C4-2B (cell line): ENCODE measurements around the gene ERP44.

ENCODE experiments used
- H3K27ac ChIP-seq: fragments of 450-650 bp; 2 replicates; pipeline ENCODE4 v1.5.1; 2017
- ZFX ChIP-seq: fragments of 450-650 bp; IDR thresholded peaks from 2 replicates; pipeline ENCODE4 v1.6.1; 2017
- TF ChIP-seq, protein P1 (sequence below): fragments of 450-650 bp; conservative IDR thresholded peaks from 2 replicates; pipeline ENCODE4 v1.5.1; 2017; ENCODE audit warnings: mild to moderate bottlenecking

ERP44 gene

DNA sequence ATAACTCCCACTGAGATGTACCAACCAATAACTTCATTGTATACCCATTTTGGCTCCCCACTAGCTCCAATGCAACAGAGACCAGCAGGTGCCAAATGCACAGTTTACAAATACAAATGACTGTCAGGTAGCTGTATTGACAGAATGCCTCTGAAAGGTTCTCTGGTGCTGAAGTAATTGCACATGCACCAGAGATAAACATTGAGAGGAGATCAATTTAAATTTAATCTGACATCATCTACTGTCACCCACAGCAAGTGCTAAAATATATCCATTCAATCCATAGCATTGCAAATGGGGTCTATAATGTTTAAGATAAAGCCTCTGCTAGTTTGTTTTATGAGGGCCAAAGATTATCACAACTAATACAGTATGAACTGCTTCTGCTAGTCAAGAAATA, 112.2 kb downstream of the ERP44 start:
- H3K27ac ChIP-seq, result no peak overlapping the region
- no peak for TF ChIP-seq ZFX
- TF ChIP-seq, protein P1, sequence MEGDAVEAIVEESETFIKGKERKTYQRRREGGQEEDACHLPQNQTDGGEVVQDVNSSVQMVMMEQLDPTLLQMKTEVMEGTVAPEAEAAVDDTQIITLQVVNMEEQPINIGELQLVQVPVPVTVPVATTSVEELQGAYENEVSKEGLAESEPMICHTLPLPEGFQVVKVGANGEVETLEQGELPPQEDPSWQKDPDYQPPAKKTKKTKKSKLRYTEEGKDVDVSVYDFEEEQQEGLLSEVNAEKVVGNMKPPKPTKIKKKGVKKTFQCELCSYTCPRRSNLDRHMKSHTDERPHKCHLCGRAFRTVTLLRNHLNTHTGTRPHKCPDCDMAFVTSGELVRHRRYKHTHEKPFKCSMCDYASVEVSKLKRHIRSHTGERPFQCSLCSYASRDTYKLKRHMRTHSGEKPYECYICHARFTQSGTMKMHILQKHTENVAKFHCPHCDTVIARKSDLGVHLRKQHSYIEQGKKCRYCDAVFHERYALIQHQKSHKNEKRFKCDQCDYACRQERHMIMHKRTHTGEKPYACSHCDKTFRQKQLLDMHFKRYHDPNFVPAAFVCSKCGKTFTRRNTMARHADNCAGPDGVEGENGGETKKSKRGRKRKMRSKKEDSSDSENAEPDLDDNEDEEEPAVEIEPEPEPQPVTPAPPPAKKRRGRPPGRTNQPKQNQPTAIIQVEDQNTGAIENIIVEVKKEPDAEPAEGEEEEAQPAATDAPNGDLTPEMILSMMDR, result no peak

DNA sequence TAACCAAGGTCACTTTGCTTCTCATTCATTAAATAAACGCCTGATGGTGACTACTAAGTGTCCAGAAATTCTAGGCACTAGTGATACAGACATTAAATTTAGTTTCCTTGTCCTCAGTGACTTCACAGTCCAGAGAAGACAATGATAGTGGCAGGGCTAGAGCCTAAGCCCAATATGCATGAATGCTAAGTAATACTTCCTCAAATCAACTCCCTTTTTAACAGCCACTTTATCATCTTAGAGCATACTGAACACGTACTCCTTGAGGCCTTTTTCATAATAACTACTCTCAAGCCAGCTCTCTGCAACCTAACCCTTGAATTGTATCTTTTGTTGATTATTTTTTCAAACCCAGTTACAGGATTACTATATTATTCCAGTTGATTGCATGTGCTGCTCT, 118.2 kb downstream of the ERP44 start:
- H3K27ac ChIP-seq, result no peak overlapping the region
- TF ChIP-seq, protein P1, result no peak
- TF ChIP-seq ZFX, result no peak

DNA sequence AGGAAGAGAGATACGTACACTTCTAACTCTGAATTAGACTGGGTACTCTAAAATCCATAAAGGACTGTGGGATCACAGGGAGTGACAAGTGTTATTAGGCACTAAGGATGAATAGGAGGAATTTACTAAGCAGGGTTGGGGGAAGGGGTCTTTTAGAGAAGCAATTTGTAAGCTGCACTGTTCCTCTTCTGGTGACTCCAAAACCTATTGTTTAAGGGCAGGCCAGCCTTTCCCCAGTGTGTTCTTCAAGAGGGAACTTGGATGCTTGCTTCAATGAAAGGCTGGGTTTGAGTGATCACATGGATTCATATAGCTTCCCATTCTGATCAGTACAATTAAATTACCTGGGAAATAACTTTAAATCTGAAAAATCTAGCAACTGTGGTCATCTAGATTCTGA, 120.6 kb downstream of the ERP44 start:
- no peak overlapping the region for H3K27ac ChIP-seq
- TF ChIP-seq ZFX, result no peak
- TF ChIP-seq, protein P1, result no peak

DNA sequence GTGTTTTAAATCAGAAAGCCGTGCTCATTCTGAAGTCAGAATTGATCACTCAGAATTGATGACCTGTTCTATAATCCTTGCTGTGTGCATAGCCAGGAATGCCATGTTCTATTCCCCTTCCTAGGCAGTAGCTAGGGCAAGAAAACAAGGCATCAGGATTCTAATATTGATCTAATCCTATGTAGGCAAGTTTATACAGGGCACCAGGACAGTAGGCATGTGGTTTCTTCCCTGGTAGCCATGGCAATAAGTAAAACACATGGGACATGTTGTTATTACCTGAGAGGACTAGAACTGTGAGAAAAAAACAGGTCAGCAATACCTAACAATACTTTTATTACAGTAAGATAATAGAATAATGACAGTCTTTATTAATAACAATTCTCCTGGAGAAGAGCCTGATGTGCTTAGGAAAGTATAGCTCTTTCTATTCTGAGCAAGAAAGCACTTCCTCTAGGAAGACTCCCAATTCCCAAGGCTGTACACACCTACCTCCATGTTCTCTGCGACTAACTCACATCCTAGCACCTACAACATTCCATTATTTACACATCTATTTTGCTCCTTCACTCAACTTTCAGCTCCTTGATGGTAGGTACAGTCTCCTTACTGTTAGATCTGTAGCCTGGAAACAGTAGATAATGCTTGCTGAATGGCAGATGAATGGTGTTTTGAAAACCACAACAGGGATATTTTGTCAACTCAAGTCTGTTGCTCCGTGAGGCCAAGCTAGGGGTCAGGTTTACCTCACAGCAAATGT, 121.6 kb downstream of the ERP44 start:
- TF ChIP-seq, protein P1, result no peak
- no peak for TF ChIP-seq ZFX
- no peak overlapping the region for H3K27ac ChIP-seq

DNA sequence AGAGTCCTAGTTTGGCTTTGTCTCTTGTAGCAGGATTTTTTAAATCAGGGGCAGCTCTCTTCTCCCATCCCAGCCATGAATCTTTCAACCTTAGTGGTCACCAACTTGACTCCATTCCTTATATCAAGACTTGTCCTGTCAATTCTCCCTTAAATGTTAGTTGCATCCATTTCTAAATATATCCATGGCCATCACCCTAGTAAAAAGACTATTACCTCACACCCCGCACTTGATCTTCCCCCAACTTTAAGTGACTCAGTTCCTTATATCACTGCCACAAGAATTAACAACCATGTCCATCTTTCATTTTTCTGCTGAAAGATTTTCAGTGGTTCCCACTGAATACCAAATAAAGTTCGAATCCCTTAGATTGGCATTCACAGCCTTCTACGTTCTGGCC, 125.3 kb downstream of the ERP44 start:
- TF ChIP-seq ZFX, result no peak
- TF ChIP-seq, protein P1, result no peak
- H3K27ac ChIP-seq, result no peak overlapping the region

DNA sequence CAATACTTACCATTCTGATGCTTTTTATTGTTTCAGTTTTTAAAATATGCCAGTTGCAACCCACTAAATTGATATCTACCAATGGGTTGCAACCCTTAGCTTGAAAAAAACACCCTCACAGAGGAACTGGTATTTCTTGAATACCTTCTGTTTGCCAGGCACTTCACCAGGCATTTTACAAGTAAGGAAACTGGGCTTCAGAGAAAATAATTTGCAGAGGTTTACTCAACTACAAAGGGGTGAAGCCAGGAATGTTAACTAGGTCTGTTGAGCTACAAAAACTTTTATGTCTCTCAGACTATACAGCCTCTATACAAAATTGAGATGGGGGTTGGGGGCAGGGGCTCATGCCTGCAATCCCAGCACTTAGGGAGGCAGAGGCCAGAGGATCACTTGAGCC, 127.4 kb downstream of the ERP44 start:
- TF ChIP-seq, protein P1, result no peak
- TF ChIP-seq ZFX, result no peak
- no peak overlapping the region for H3K27ac ChIP-seq

DNA sequence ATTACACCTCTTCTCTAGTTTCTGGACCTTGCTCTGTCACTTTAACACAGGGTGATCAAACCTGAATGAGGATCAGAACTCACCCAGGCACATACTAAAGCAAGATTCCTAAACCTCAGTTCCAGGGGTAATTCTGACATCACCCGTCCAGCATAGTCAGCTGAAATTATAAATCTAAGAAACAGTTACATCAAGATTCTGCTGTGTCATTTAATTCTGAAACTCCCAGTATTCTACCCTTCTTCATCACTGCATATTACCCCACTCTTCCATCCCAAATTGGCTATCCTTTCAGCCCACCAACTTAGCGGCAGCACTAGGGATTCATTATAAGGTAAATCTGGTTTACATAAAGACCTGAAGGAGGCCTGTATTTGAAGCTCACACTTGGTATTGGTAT, 128.3 kb downstream of the ERP44 start:
- TF ChIP-seq ZFX, result no peak
- TF ChIP-seq, protein P1, result no peak
- H3K27ac ChIP-seq, result no peak overlapping the region
